Epithelial cell of esophagus (primary cell): ENCODE data around the gene ATF5.

Source experiments
- DNase-seq: peaks from one replicate; pipeline ENCODE4 v3.0.0; 2010; ENCODE audit warnings: low read depth
- H3K4me3 ChIP-seq: 2 replicates; pipeline ENCODE4 v1.5.1; 2011; ENCODE audit warnings: mild to moderate bottlenecking, low read length, control low read depth
- TF ChIP-seq, protein P1 (sequence below): IDR thresholded peaks from 2 replicates; pipeline ENCODE4 v1.5.1; 2011; ENCODE audit warnings: low read depth, mild to moderate bottlenecking, low read length, control low read depth, inconsistent platforms; ENCODE audit not compliant: insufficient read depth; ENCODE audit errors: missing control alignments

The ATF5 gene

DNA sequence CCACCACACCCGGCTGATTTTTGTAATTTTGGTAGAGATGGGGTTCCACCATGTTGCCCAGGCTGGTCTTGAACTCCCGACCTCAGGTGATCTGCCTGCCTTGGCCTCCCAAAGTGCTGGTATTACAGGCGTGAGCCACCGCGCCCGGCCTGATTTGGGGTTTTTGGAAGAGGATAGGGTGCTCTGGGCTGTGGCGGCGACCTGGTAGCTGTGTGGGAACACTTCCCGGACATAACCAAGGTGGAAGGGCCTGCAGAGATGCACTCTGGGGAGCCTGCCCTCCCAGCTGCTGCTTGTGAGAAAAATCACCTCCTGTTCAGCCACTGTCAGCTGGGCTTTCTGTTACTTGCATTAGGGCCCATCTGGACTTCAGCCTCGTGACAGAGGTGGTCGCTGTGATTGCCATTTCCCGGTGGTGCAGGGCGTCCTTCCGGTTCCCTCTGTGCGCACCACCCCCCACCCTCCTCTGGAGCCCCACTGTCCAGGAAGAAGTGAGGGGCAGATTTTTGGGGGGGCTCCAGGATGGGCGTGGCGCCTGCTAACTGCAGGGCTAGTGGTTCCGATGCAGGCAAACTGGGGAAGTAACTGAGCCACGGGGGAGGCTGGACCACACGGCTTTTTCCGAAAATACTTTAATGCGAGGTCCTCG is 39.8 kb upstream of the ATF5 start:
- TF ChIP-seq, protein P1, sequence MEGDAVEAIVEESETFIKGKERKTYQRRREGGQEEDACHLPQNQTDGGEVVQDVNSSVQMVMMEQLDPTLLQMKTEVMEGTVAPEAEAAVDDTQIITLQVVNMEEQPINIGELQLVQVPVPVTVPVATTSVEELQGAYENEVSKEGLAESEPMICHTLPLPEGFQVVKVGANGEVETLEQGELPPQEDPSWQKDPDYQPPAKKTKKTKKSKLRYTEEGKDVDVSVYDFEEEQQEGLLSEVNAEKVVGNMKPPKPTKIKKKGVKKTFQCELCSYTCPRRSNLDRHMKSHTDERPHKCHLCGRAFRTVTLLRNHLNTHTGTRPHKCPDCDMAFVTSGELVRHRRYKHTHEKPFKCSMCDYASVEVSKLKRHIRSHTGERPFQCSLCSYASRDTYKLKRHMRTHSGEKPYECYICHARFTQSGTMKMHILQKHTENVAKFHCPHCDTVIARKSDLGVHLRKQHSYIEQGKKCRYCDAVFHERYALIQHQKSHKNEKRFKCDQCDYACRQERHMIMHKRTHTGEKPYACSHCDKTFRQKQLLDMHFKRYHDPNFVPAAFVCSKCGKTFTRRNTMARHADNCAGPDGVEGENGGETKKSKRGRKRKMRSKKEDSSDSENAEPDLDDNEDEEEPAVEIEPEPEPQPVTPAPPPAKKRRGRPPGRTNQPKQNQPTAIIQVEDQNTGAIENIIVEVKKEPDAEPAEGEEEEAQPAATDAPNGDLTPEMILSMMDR, result no peak
- no peak for DNase-seq

DNA sequence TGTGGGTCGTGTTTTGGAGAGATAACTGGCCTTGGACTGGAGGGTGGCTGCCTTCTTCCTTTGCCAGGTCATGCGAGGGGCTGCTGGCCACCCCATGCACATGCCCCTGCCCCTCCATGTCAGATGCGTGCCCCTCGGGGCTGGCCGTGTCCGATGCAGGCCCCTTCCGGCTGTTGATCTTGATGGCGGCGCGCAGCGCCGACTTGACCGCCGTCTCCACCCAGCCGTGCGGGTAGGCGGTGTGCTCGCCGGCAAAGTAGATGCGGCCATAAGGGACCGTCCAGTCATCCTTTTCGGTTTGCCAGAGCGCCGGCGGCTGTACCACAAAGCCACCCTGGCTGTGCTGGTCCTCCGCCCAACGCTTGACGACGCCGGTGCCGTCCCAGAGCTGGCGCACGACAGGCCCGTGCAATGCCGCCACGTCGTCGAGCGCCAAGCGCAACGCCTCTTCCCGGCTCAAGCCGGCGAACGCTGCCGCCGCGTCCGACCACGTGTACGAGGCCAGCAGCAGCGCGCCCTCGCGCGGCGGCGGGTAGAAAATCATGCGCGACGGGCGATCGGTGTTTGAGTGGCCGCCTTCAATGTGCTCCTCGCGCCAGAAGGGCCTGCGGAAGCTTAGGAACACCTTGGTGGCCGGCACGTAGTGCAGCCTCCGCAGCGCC is 39.2 kb upstream of the ATF5 start:
- DNase-seq, result peak; percentile 78
- TF ChIP-seq, protein P1, result peak; percentile 58
- H3K4me3 ChIP-seq, result peak overlapping the region; percentile 21

More for the DNA sequence above, 39.8 kb upstream of the ATF5 start:
- H3K4me3 ChIP-seq, result no peak overlapping the region

DNA sequence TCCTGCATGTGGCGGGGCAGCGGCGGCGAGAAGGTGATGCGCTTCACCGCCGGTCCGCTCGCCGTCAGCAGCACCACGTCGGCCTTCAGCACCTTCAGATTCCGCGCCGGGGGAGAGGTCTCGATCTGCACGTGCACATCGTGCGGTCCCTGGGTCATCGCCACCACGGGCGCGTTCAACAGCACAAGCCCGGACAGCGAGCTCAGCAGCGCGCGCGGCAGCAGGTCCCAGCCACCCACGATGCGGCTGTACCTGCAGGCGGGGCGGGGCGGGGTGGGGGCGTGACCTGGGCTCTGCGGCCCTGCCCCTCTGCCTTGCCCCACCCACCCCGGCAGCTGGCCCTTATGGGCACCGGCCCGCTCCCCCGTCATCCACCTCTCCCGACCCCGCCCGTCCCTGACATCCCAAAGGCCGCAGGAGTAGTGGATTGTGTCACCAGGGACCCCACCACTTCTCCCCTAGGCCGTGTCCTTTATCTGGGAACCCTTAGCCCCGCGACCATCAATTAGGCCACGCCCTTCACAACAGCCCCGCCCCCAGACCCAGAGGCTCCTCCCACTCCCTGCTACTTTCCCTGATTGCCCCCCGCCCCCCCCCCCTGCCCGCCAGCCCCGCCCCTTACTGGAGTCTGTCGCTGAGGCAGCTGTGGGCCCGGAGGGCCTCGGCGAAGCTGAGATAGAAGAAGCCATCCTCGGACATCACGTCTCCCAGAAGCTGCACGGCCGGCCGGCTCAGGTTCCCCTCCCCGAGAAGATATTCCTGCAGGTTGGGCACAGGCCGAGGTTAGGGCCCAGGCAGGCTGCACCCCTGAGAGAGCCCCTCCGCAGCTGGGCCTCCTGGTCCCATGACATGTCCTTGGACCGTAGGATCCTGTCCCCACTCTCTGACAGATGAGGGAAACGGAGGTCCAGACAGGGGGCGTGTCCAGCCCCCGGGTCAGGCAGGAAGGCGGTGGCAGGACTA is 38.4 kb upstream of the ATF5 start:
- DNase-seq, result peak; percentile 72
- TF ChIP-seq, protein P1, result no peak
- peak overlapping the region; percentile 21 for H3K4me3 ChIP-seq

DNA sequence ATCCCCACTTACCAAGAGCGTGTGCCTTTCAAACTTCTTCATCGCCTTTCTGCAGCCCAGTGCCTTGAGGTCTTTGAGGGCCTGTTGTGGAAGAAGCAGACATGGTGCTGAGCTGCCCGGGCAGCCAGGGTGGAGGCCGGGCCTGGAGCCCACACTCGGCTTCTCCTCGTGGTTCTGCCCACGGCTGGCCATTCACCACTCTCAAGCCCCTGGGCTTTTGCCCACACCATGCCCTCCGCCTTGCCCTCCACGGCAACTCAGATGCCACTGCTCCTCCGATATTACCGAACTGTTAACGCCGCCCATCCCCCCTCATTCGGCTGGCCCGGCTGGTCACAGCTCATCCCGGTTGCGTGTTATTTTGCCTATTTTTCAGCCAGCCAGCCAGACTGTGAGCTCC is 37.6 kb upstream of the ATF5 start:
- DNase-seq, result no peak
- no peak overlapping the region for H3K4me3 ChIP-seq
- TF ChIP-seq, protein P1, result no peak

DNA sequence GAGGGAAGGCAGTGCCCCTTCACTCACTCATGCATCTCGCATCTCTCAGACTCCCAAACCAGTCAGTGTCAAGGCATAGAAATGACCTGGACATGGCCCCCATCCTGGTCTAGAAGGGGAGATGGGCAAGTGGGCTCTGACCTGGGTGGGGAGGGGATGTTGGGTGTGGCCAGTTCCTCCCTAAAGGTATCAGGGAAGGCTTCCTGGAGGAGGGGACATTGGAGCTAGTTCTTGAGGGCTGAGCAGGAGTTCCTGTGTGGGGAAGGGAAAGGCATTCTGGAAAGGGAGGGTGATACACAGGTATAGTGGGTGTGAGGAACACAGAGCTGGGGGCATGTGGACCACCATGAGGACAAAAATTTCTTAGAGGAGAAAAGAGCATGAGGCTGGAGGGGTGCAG is 36.3 kb upstream of the ATF5 start:
- TF ChIP-seq, protein P1, result no peak
- DNase-seq, result no peak
- H3K4me3 ChIP-seq, result no peak overlapping the region

DNA sequence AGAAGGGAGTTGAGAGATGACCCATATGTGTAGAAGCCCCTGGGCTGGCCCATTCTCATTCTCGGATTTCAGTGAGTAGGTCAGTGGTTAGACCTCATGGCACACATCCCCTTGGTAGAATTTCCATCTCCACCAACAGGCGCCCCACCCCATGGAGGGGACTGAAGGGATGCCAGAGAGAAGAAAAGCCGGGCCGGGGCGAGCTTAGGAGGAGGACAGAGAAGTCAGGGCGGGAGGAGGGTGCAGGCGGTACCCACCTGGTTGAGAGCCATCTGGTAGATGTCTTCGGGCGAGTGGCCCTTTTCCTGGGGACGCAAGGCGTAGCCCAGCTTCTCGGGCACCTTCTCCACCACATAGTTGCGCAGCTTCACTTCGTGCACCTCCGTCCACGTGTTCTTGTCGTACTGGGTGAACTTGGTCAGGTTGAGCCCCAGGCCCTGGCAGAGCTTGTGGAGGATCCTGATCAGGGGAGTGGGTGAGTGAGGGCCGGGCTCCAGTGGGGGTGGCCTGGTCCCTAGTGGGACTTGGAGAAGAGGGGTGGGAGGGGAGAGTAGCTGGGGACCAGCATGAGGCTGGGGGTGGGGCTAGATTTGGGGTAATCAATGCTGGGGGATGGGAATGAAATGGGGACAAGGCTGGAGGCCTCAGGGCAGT is 34.9 kb upstream of the ATF5 start:
- TF ChIP-seq, protein P1, result no peak

More for the DNA sequence above, 34.9 kb upstream of the ATF5 start:
- H3K4me3 ChIP-seq, result no peak overlapping the region
- DNase-seq, result no peak
